Astrocyte (in vitro differentiated cells and primary cell): ENCODE measurements around the gene ADCK1.

ENCODE experiments used
- CTCF ChIP-seq: IDR thresholded peaks from 2 replicates; pipeline ENCODE4 v1.5.1; 2011; ENCODE audit warnings: low read depth, mild to moderate bottlenecking, inconsistent platforms, low read length, moderate library complexity; ENCODE audit not compliant: insufficient read depth
- EZH2 ChIP-seq: IDR thresholded peaks from 2 replicates; pipeline ENCODE4 v1.6.1; 2012; ENCODE audit warnings: mild to moderate bottlenecking, low read length, inconsistent platforms; ENCODE audit not compliant: insufficient read depth

- no peak for TF ChIP-seq CTCF
- no peak for TF ChIP-seq EZH2
These were observed 118.5 kb downstream of the ADCK1 start for GRCh38 chr14:77918448-77918847.
